Fibroblast of lung (primary cell): ENCODE results near the gene DPYD.

Experiments
- CTCF ChIP-seq, 2 donors: IDR thresholded peaks in 1 of 2; conservative IDR thresholded peaks in 1 of 2; 1 replicate in 1 of 2; 2 replicates in 1 of 2; pipeline ENCODE4 v1.5.1; 2011 to 2012; ENCODE audit warnings: low read length in 2 of 2, control low read depth in 1 of 2, inconsistent platforms in 1 of 2, low read depth in 1 of 2, mild to moderate bottlenecking in 1 of 2
- EZH2 ChIP-seq: IDR thresholded peaks from 2 replicates; pipeline ENCODE4 v1.5.1; 2012; ENCODE audit warnings: low read length, control low read depth, mild to moderate bottlenecking; ENCODE audit errors: missing control alignments

DNA sequence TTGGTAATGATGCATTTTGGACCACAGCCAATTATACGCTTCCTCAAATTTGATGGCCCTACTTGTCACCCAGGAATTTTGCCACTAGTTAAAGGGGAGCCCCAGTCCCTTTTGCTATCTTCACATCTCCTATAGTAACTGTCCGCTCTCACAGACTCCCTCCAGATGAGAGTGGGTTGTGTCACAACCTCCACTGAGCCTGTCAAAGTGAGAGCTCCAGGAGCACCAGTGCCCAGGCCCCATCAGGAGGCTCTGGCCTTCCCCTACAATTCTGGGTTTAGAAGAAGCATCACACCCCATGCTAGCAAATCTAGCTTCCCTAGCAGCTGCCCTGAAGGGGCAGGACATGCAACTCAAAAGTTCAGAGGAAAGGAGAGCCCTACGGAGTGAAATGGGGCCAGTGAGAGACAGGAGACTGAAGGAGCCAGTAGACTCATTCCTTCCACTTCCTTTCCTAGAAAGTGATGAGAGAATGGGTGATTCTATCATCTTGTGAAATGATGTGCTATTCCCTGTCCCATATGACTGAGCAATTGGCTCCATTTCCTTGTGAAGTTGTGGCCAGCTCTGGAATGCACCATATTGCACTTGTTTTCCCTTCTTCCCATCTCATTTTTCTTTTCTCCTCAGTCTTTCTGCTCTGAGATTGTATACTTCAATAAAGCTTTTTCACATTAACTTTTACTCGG is 541.3 kb downstream of the DPYD start:
- TF ChIP-seq CTCF (conservative IDR thresholded peaks at IDR 0.05 in 1 of 2, IDR thresholded peaks at IDR 0.05 in 1 of 2; ENCODE audit: low read depth in 1 of 2, low read length in 2 of 2) (no peak), EZH2 (no peak)
